ENCODE data around the gene JADE2. TPM values are rescaled to one million over a fixed set of nuclear protein-coding genes. Genes with fewer than 3 reads are reported as not detected.

The JADE2 gene
- total RNA-seq, 1 donor from 2014 or later: 10.8 TPM

GRCh38 chr5:134560698-134561097 lies 35.2 kb downstream of the JADE2 start:
- peaks cover 5% of the 10 kb centered on the region for H3K4me1 Mint-ChIP-seq (ENCODE audit: unreplicated experiment)
- no peak for TF ChIP-seq CTCF (conservative IDR thresholded peaks at IDR 0.05)
- H3K27ac Mint-ChIP-seq: no peak overlapping the region
- no peaks in the 10 kb centered on the region for H3K27me3 Mint-ChIP-seq
- H3K36me3 Mint-ChIP-seq: no peaks in the 10 kb centered on the region
- no peaks in the 10 kb centered on the region for H3K9me3 Mint-ChIP-seq
- DNase-seq (ENCODE audit: extremely low spot score, unreplicated experiment): no peak
- H3K4me3 Mint-ChIP-seq: no peak overlapping the region

- no peak for DNase-seq (ENCODE audit: extremely low spot score, unreplicated experiment)
- H3K9me3 Mint-ChIP-seq: no peaks in the 10 kb centered on the region
- H3K27ac Mint-ChIP-seq: no peak overlapping the region
Measured at GRCh38 chr5:134561871-134562296, 36.4 kb downstream of the JADE2 start.

GRCh38 chr5:134563221-134563620 lies 37.8 kb downstream of the JADE2 start:
- no peak for DNase-seq (ENCODE audit: extremely low spot score, unreplicated experiment)
- H3K36me3 Mint-ChIP-seq: no peaks in the 10 kb centered on the region
- no peaks in the 10 kb centered on the region for H3K27me3 Mint-ChIP-seq
- H3K27ac Mint-ChIP-seq: no peak overlapping the region
- H3K9me3 Mint-ChIP-seq: no peaks in the 10 kb centered on the region
- H3K4me3 Mint-ChIP-seq: no peak overlapping the region
- no peaks in the 10 kb centered on the region for H3K4me1 Mint-ChIP-seq (ENCODE audit: unreplicated experiment)
- TF ChIP-seq CTCF (conservative IDR thresholded peaks at IDR 0.05): no peak

More at GRCh38 chr5:134561871-134562296, 36.4 kb downstream of the JADE2 start:
- Mint-ChIP-seq H3K4me1 (ENCODE audit: unreplicated experiment) (no peaks in the 10 kb centered on the region), H3K27me3 (no peaks in the 10 kb centered on the region), H3K36me3 (no peaks in the 10 kb centered on the region), H3K4me3 (no peak overlapping the region)
- peak; percentile 65 for TF ChIP-seq CTCF (conservative IDR thresholded peaks at IDR 0.05)

GRCh38 chr5:134563962-134564361 lies 38.5 kb downstream of the JADE2 start:
- Mint-ChIP-seq H3K27ac (no peak overlapping the region), H3K4me1 (ENCODE audit: unreplicated experiment) (no peaks in the 10 kb centered on the region), H3K9me3 (no peaks in the 10 kb centered on the region), H3K4me3 (no peak overlapping the region), H3K27me3 (no peaks in the 10 kb centered on the region), H3K36me3 (no peaks in the 10 kb centered on the region)
- TF ChIP-seq CTCF (conservative IDR thresholded peaks at IDR 0.05): no peak
- DNase-seq (ENCODE audit: extremely low spot score, unreplicated experiment): no peak

- no peak overlapping the region for H3K4me3 Mint-ChIP-seq
- H3K9me3 Mint-ChIP-seq: no peaks in the 10 kb centered on the region
Measured at GRCh38 chr5:134564396-134564795, 38.9 kb downstream of the JADE2 start.

More at GRCh38 chr5:134564396-134564795, 38.9 kb downstream of the JADE2 start:
- no peak for TF ChIP-seq CTCF (conservative IDR thresholded peaks at IDR 0.05)
- no peak for DNase-seq (ENCODE audit: extremely low spot score, unreplicated experiment)
- Mint-ChIP-seq H3K36me3 (no peaks in the 10 kb centered on the region), H3K27me3 (no peaks in the 10 kb centered on the region), H3K27ac (no peak overlapping the region), H3K4me1 (ENCODE audit: unreplicated experiment) (no peaks in the 10 kb centered on the region)
